ENCODE data around the gene REEP3. TPM values are rescaled to one million over a fixed set of nuclear protein-coding genes. Genes with fewer than 3 reads are reported as not detected.

REEP3 gene
- total RNA-seq, 4 donors from 2014 or later = 22.8 to 36.7 (median 32.1) TPM

DNA sequence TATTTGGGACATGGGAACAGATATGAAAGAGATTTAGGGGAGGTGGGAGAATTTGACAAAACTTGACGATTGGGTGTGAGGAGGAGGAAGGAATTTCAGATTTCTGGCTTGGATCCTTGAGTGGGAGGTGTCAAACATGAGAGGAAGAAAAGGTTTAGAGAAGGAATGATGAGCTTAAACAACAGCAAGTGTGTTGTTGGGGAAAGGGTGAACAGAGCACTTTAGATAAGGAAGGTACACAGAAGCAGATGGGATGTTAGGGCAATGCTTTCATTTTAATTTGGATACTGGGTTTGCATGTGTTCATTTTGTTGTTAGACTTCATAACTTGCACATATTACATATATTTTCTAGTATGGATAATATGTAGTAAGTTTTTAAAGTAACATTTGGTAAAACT lies 23.2 kb downstream of the REEP3 start:
- Histone ChIP-seq H3K36me3 (no peaks in the 10 kb centered on the region), H3K27ac (no peak overlapping the region), H3K4me3 (no peak overlapping the region), H3K27me3 (no peaks in the 10 kb centered on the region), H3K9me3 (no peaks in the 10 kb centered on the region), H3K4me1 (peaks cover 17 to 25% of the 10 kb centered on the region in 2 donors)
- in situ Hi-C loops (cut with MboI; ENCODE audit: low sequenced_read_pairs in 4 of 4) (no loop called here), intact Hi-C loops (cut with DNase I; ENCODE audit: low total_unique reads) (no loop called here)
- TF ChIP-seq, protein P1, sequence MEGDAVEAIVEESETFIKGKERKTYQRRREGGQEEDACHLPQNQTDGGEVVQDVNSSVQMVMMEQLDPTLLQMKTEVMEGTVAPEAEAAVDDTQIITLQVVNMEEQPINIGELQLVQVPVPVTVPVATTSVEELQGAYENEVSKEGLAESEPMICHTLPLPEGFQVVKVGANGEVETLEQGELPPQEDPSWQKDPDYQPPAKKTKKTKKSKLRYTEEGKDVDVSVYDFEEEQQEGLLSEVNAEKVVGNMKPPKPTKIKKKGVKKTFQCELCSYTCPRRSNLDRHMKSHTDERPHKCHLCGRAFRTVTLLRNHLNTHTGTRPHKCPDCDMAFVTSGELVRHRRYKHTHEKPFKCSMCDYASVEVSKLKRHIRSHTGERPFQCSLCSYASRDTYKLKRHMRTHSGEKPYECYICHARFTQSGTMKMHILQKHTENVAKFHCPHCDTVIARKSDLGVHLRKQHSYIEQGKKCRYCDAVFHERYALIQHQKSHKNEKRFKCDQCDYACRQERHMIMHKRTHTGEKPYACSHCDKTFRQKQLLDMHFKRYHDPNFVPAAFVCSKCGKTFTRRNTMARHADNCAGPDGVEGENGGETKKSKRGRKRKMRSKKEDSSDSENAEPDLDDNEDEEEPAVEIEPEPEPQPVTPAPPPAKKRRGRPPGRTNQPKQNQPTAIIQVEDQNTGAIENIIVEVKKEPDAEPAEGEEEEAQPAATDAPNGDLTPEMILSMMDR (IDR thresholded peaks at IDR 0.05 in 4 of 5, conservative IDR thresholded peaks at IDR 0.05 in 1 of 5) = no peak
- TF ChIP-seq POLR2A (IDR thresholded peaks at IDR 0.05) = no peak
- DNase-seq (no peak), ATAC-seq (no peak)

DNA sequence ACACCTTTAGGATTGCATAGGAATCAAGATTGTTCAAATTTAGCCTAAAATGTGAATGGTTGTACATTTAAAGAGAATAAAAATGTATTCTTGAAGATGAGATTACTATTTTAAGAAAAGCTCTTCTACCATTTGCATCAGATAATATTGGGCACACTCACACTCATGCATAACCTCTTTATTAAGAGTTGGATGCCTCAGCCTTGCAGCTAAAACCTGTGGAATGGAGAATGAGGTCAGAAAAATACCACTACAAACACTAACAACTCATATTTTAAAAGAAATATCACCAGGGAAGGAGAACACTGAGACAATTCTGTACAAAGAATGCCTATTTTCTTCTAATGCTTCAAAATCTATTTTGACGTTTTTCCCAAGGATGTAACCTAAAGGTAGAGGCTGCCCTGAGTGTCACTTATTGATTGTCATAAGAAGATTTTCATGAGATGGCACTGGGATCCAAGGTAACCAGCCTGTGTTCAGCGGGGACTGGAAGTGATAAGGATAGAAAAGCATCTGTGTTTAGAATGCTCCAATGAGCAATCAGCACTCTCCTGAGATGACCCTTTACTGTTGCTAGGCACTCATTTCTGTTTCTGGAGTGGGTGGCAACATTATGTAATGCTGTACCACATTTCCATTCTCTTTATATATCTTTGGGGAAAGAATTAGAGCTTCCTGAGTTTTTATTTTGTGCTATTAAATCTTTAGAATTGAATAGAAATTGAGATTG lies 26.6 kb downstream of the REEP3 start:
- DNase-seq = no peak

DNA sequence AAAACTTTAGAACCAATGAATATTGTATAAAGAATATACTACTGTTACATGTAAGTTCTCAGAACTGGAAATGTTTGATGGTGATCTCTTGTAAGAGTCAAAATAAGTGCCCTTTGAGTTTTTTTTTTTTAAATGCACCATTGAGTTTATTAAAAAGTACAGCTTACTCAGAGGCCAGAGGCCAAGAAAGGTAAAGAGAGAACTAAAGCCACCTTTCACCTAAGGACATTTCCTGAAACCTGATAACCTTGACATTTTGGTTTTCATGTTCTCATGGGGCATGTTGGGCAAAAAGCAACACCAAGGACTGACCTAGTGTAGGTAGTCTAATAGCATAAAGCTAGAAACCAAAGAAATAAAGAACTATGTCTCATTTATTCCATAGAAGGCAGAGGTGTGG lies 27.7 kb downstream of the REEP3 start:
- no peak for TF ChIP-seq POLR2A (IDR thresholded peaks at IDR 0.05)
- TF ChIP-seq, protein P1 (IDR thresholded peaks at IDR 0.05 in 4 of 5, conservative IDR thresholded peaks at IDR 0.05 in 1 of 5) = no peak
- no peak overlapping the region for H3K4me3 ChIP-seq
- ATAC-seq (no peak), DNase-seq (no peak)
- H3K27ac ChIP-seq = no peak overlapping the region
- no peaks in the 10 kb centered on the region for H3K36me3 ChIP-seq
- in situ Hi-C loops (cut with MboI; ENCODE audit: low sequenced_read_pairs in 4 of 4) = no loop called here
- peaks cover 13 to 20% of the 10 kb centered on the region in 2 donors for H3K4me1 ChIP-seq
- no peaks in the 10 kb centered on the region for H3K9me3 ChIP-seq
- intact Hi-C loops (cut with DNase I; ENCODE audit: low total_unique reads) = no loop called here
- H3K27me3 ChIP-seq = no peaks in the 10 kb centered on the region

More for the DNA sequence above, 26.6 kb downstream of the REEP3 start:
- no peak for TF ChIP-seq POLR2A (IDR thresholded peaks at IDR 0.05)
- TF ChIP-seq, protein P1 (IDR thresholded peaks at IDR 0.05 in 4 of 5, conservative IDR thresholded peaks at IDR 0.05 in 1 of 5) = no peak
- Histone ChIP-seq H3K27me3 (no peaks in the 10 kb centered on the region), H3K4me3 (no peak overlapping the region), H3K27ac (no peak overlapping the region), H3K4me1 (peaks cover 13 to 20% of the 10 kb centered on the region in 2 donors), H3K36me3 (no peaks in the 10 kb centered on the region), H3K9me3 (no peaks in the 10 kb centered on the region)
- ATAC-seq = no peak
- intact Hi-C loops (cut with DNase I; ENCODE audit: low total_unique reads) (no loop called here), in situ Hi-C loops (cut with MboI; ENCODE audit: low sequenced_read_pairs in 4 of 4) (no loop called here)

DNA sequence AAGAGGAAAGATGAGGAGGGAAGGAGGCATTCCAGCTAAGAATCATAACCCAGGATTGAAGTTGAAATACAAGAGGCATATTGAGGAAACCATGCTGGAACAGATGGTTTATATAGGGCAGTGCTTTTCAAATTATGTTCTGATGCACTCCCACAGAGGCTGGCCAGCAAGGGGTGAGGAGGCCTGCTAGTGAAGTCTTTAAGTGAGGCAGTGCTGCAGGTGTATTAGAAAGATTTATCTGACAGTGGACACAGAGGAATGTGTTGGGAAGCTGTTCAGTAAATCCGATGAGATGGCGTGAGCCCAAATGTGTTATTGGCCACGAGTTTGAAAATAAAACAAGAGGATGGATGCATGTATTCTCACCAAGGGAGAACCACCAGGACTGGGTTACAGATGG lies 28.6 kb downstream of the REEP3 start:
- peaks cover 12 to 21% of the 10 kb centered on the region in 2 donors for H3K4me1 ChIP-seq

More for the DNA sequence above, 28.6 kb downstream of the REEP3 start:
- no peak for ATAC-seq
- in situ Hi-C loops (cut with MboI; ENCODE audit: low sequenced_read_pairs in 4 of 4) = no loop called here
- H3K4me3 ChIP-seq = no peak overlapping the region
- no peaks in the 10 kb centered on the region for H3K27me3 ChIP-seq
- TF ChIP-seq, protein P1 (IDR thresholded peaks at IDR 0.05 in 4 of 5, conservative IDR thresholded peaks at IDR 0.05 in 1 of 5) = no peak
- TF ChIP-seq POLR2A (IDR thresholded peaks at IDR 0.05) = no peak
- intact Hi-C loops (cut with DNase I; ENCODE audit: low total_unique reads) = no loop called here
- no peak overlapping the region for H3K27ac ChIP-seq
- no peaks in the 10 kb centered on the region for H3K36me3 ChIP-seq
- no peak for DNase-seq
- no peaks in the 10 kb centered on the region for H3K9me3 ChIP-seq
